Panc1 (cell line): ENCODE results near the gene TMEM200B.

Experiments used
- POLR2AphosphoS5 ChIP-seq: IDR thresholded peaks from 2 replicates; pipeline ENCODE4 v1.6.1; 2012; ENCODE audit warnings: mild to moderate bottlenecking, low read depth, low read length, moderate library complexity
- TF ChIP-seq, protein P1 (sequence below): fragments of 450-650 bp; IDR thresholded peaks from 2 replicates; pipeline ENCODE4 v1.5.1; 2017; ENCODE audit warnings: mild to moderate bottlenecking

DNA sequence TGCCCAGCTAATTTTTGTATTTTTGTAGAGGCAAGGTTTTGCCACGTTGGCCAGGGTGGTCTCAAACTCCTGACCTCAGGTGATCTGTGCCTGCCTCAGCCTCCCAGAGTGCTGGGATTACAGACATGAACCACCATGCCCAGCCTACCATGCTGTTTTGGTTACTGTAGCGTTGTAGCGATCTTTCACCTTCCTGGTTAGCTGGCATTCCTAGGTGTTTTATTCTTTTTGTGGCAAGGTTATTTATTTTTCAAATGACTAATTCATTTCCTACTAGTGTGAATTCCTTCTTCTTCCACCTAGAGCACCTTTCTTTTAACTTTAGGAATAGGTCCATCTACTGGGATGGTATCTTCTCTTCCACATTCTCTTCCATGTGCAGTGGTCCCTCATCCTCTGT, 29.3 kb downstream of the TMEM200B start:
- no peak for TF ChIP-seq POLR2AphosphoS5
- TF ChIP-seq, protein P1, sequence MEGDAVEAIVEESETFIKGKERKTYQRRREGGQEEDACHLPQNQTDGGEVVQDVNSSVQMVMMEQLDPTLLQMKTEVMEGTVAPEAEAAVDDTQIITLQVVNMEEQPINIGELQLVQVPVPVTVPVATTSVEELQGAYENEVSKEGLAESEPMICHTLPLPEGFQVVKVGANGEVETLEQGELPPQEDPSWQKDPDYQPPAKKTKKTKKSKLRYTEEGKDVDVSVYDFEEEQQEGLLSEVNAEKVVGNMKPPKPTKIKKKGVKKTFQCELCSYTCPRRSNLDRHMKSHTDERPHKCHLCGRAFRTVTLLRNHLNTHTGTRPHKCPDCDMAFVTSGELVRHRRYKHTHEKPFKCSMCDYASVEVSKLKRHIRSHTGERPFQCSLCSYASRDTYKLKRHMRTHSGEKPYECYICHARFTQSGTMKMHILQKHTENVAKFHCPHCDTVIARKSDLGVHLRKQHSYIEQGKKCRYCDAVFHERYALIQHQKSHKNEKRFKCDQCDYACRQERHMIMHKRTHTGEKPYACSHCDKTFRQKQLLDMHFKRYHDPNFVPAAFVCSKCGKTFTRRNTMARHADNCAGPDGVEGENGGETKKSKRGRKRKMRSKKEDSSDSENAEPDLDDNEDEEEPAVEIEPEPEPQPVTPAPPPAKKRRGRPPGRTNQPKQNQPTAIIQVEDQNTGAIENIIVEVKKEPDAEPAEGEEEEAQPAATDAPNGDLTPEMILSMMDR = no peak
